HG02973 (cell line): Measurements from ENCODE around the gene TAF3.
"Not testable (repeated sequence)": the region's sequence is repeated elsewhere in the genome, so short reads cannot be mapped to it uniquely, and the experiment has no call there.

Experiments used
- ATAC-seq: cut with Tn5 transposase; IDR thresholded peaks from one replicate; pipeline ENCODE4 v1.9.1; 2021; ENCODE audit warnings: moderate library complexity; ENCODE audit not compliant: unreplicated experiment

Gene TAF3

GRCh38 chr10:8026349-8027259 lies 208.3 kb downstream of the TAF3 start:
- ATAC-seq: no peak

- not testable (repeated sequence) for ATAC-seq
These were observed 212.9 kb downstream of the TAF3 start for GRCh38 chr10:8031211-8031610.

DNA sequence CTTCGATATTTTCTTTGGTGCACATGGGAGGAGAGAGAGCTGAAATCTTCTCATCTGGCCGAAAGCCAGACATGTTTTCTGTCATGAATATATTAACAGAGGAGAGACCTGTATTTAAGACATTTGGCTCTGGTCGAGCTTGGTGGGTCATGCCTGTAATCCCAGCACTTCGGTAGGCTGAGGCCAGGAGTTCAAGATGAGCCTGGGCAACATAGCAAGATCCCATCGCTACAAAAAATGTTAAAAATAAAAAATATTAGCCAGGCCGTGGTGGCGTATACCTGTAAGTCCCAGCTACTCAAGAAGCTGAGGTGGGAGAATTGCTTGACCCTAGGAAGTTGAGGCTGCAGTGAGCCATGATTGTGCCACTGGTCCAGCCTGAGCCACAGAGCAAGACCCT lies 214.3 kb downstream of the TAF3 start:
- ATAC-seq: no peak

GRCh38 chr10:8033812-8034465 lies 215.6 kb downstream of the TAF3 start:
- ATAC-seq: no peak

DNA sequence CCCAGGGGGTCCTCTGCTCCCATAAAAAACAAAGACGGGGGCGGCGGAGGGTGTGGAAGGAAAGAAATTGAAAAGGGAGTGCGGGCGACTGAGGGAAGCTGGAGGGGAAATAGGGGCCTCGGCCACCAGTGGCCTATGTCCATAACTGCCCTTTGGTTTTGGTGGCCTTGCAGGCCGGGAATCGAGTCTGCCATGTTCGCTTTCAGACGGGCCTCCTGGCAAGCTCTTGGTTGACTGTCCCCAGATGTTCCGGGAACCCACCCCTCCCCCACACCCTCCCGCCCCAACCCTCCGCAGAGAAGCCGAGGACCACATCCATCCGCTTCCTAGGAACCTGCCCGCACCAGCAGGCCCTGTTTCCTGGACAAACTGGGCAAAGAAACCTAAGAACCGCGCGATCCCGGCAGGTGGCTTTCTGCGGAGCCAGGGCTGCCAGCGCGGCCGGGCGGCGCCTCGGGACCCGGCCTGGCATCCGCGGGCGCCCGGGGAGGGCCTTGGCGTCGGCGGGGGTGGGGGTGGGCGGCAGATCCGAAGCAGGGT lies 216.2 kb downstream of the TAF3 start:
- ATAC-seq: no peak

DNA sequence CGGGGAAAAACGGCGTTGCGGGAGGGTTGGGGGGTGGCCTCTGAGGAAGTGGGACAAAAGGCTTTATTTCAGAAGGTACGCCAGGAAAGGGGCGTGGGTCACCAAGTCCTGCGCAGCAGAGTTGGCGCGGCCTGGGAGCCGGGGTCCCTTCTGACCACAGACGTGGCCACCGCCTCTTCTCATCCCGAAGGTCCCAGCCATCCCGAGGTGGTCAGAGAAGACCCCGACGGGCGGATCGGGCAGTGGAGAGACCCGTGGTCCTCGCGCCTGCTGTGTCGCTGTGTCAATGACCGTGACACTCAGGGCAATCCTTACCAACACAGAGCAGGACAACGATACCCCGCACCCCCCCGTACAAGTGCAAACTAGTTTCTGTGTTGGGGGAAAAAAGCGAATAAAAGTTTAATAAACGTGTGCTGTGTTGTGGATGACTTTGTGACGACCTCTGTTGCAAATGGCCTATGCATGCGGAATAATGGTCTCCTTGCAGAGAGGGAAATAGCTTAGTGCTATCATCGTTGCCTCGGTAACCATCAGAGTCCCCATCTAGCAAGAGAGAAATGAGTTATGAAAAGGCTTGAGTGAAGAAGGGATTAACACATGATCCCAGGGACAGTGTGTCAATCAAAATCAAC lies 216.8 kb downstream of the TAF3 start:
- no peak for ATAC-seq

- ATAC-seq: no peak
These were observed 217.6 kb downstream of the TAF3 start for GRCh38 chr10:8035641-8036470.

- ATAC-seq: no peak
These were observed 218.3 kb downstream of the TAF3 start for GRCh38 chr10:8036506-8037198.

- ATAC-seq: no peak
These were observed 219.0 kb downstream of the TAF3 start for GRCh38 chr10:8037199-8037801.

DNA sequence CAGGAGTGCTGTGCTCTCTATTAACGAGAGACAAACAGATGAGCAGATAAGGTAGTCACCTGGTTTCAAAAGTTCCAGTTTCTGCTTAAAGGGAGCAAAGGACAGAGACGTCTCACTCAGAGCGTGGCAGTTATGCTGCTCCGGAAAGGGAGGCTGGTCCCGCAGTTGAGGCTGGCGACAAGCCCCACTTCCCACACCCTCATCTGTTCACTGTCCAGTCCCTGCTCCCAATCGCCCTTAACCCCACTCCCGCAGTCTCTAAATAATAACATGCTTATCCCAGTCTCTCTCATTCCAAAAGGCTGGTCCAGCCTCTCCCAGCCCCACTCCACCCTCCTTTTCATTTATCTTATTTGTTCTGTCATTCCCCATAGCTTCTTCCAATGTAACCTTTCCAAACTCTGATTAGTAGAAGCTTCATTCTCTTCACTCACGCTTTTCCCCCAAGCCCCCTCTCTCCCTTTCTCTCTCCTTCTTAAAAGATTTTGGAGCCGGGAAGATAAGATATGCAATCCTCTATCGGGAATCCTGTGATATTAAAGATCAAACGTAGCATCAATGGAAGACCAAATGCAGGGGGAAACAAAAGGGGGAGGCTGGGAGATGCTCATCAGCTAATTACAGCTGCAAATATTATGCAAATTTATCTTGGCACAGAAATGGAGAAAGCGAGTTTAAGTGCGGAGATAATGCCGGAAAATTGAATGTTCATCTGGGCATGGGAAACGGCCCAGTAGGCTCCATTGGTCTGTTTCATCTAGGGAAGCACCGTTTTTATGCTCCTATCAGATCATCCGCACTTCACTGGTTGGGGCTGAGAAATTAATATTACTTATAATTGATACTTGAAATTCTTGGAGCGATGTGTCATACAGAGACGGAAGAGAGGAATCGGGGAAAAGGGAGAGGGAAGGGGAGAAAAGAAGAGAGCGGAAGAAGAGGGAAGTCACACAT lies 219.9 kb downstream of the TAF3 start:
- no peak for ATAC-seq

- ATAC-seq: no peak
These were observed 221.1 kb downstream of the TAF3 start for GRCh38 chr10:8039321-8039881.

DNA sequence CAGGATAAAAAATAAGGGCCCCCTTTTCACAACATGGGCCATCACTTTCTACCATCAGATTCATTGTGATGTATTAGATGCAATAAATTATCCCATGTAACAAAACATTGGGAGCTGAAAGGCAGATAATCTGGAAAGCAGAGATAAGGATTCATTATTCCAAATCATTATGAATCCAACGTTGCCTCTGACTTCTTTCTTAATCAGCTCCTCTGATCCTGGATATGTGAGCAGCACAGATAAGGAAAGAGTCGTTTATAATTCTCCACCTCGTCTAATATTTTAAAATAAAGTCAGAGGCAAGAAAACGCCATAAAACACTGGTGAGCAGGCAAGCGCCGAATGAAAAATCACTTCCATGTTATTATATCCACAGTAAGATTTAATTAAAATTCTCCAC lies 222.3 kb downstream of the TAF3 start:
- no peak for ATAC-seq

- no peak for ATAC-seq
These were observed 223.1 kb downstream of the TAF3 start for GRCh38 chr10:8041284-8041991.

GRCh38 chr10:8041992-8042720 lies 223.9 kb downstream of the TAF3 start:
- no peak for ATAC-seq

GRCh38 chr10:8042721-8043568 lies 224.6 kb downstream of the TAF3 start:
- ATAC-seq: no peak
